ENCODE measurements around the gene CA12. TPM values are rescaled to one million over a fixed set of nuclear protein-coding genes. Genes with fewer than 3 reads are reported as not detected.

Gene CA12
- total and polyA plus RNA-seq, 9 of the 15 experiments (the other 6 are each of a cell fraction or from before 2014, with no cell fraction given), result 0.01 to 0.78 (median 0.15) TPM; not detected in 1

GRCh38 chr15:63277038-63277892 is 104.4 kb downstream of the CA12 start, which contains the start of gene APH1B (continued):
- TF ChIP-seq CUX1 (CRISPR knock-in tag; IDR thresholded peaks at IDR 0.05) (no peak), ZNF347 (CRISPR knock-in tag; IDR thresholded peaks at IDR 0.05; ENCODE audit: low read depth) (no peak), RBM15 (IDR thresholded peaks at IDR 0.05; ENCODE audit: insufficient read depth, low read length) (no peak), ZNF780A (CRISPR knock-in tag; IDR thresholded peaks at IDR 0.05) (no peak), CHD7 (IDR thresholded peaks at IDR 0.05; ENCODE audit: low read depth, low read length) (no peak), ZNF785 (CRISPR knock-in tag; IDR thresholded peaks at IDR 0.05) (no peak), POLR2H (tag; IDR thresholded peaks at IDR 0.05; ENCODE audit: low read depth) (peak; percentile 79; the same call in 1 of the 2 replicates), LCOR (CRISPR knock-in tag; IDR thresholded peaks at IDR 0.05) (no peak), RNF2 (IDR thresholded peaks at IDR 0.05) (peak; percentile 53; the same call in 1 of the 2 replicates)
